WTC11 (cell line): Measurements from ENCODE around the gene RUFY3. TPM values are rescaled to one million over a fixed set of nuclear protein-coding genes. Genes with fewer than 3 reads are reported as not detected.
"Not testable (repeated sequence)": the region's sequence is repeated elsewhere in the genome, so short reads cannot be mapped to it uniquely, and the experiment has no call there.

ENCODE experiments used
- ATAC-seq: fragments of 200-7000 bp; cut with Tn5 transposase; 2 replicates; pipeline ENCODE4 v1.10.0; 2021; ENCODE audit warnings: mild to moderate bottlenecking, moderate library complexity
- CTCF ChIA-PET: fragments of 300-600 bp; sonication (Branson Sonifier 250); formaldehyde crosslinking; loops from one replicate; lab custom pipeline; 2021; ENCODE audit warnings: antibody characterized with exemption; lab: Charles Lee
- POLR2A ChIA-PET: fragments of 350-600 bp; sonication (Branson Sonifier 250); formaldehyde crosslinking; loops from one replicate; lab custom pipeline; 2021; ENCODE audit warnings: antibody characterized with exemption; lab: Charles Lee
- DNase-seq: peaks from one replicate; pipeline ENCODE4 v3.0.0; 2021; ENCODE audit warnings: low spot score
- H3K27ac Mint-ChIP-seq: 2 replicates; pipeline ENCODE4 v1.8.0; 2021; ENCODE audit warnings: mixed read lengths
- H3K27me3 Mint-ChIP-seq: 2 replicates; pipeline ENCODE4 v1.8.0; 2021; ENCODE audit warnings: low read depth, mild to moderate bottlenecking, moderate library complexity, mixed read lengths
- H3K36me3 Mint-ChIP-seq: 2 replicates; pipeline ENCODE4 v1.8.0; 2021; ENCODE audit warnings: mixed read lengths
- H3K4me1 Mint-ChIP-seq: 2 replicates; pipeline ENCODE4 v1.8.0; 2022; ENCODE audit warnings: mixed read lengths
- H3K4me3 Mint-ChIP-seq: 2 replicates; pipeline ENCODE4 v1.8.0; 2021; ENCODE audit warnings: mild to moderate bottlenecking, moderate library complexity, mixed read lengths
- H3K9me3 Mint-ChIP-seq: 2 replicates; pipeline ENCODE4 v1.8.0; 2021; ENCODE audit warnings: mixed read lengths
- FOXJ3 ChIP-seq: sonication (generic); formaldehyde crosslinking; IDR thresholded peaks from 2 replicates; pipeline ENCODE4 v1.9.0; 2021; ENCODE audit warnings: missing genetic modification reagents, mild to moderate bottlenecking, borderline replicate concordance
- GRHL2 ChIP-seq: fragments of 250-450 bp; sonication (Bioruptor Pico); IDR thresholded peaks from 2 replicates; pipeline ENCODE4 v1.8.0; 2022; ENCODE audit warnings: mild to moderate bottlenecking, moderate library complexity; ENCODE audit not compliant: insufficient replicate concordance, severe bottlenecking
- HMGA2 ChIP-seq: fragments of 250-450 bp; sonication (Bioruptor Pico); IDR thresholded peaks from 2 replicates; pipeline ENCODE4 v1.4.0; 2021; ENCODE audit warnings: mild to moderate bottlenecking, moderate library complexity
- MXD4 ChIP-seq: fragments of 250-450 bp; sonication (Bioruptor Pico); IDR thresholded peaks from 2 replicates; pipeline ENCODE4 v1.8.0; 2021; ENCODE audit warnings: mild to moderate bottlenecking, moderate library complexity, borderline replicate concordance
- MYBL2 ChIP-seq: sonication (generic); formaldehyde crosslinking; IDR thresholded peaks from 2 replicates; pipeline ENCODE4 v1.8.1; 2023; ENCODE audit warnings: mild to moderate bottlenecking, moderate library complexity, missing genetic modification reagents
- NFE2L1 ChIP-seq: sonication (generic); formaldehyde crosslinking; IDR thresholded peaks from 2 replicates; pipeline ENCODE4 v1.8.1; 2023; ENCODE audit warnings: missing genetic modification reagents
- PRRX2 ChIP-seq: fragments of 250-450 bp; sonication (Bioruptor Pico); IDR thresholded peaks from 2 replicates; pipeline ENCODE4 v1.8.0; 2021; ENCODE audit warnings: mild to moderate bottlenecking
- SOX15 ChIP-seq: fragments of 250-450 bp; sonication (Bioruptor Pico); IDR thresholded peaks from 2 replicates; pipeline ENCODE4 v1.9.0; 2021; ENCODE audit warnings: mild to moderate bottlenecking
- ZNF281 ChIP-seq: sonication (generic); formaldehyde crosslinking; IDR thresholded peaks from 2 replicates; pipeline ENCODE4 v1.8.0; 2023; ENCODE audit warnings: mild to moderate bottlenecking, missing genetic modification reagents
- ZNF317 ChIP-seq: sonication (generic); formaldehyde crosslinking; IDR thresholded peaks from 2 replicates; pipeline ENCODE4 v1.8.1; 2023; ENCODE audit warnings: low read depth, mild to moderate bottlenecking, moderate library complexity, missing genetic modification reagents, borderline replicate concordance
- ZNF532 ChIP-seq: fragments of 250-450 bp; sonication (Bioruptor Pico); IDR thresholded peaks from 2 replicates; pipeline ENCODE4 v1.9.0; 2021; ENCODE audit warnings: mild to moderate bottlenecking, borderline replicate concordance
- total RNA-seq: library from RNA; stranded (reverse); gene quantifications from 3 replicates; pipeline ENCODE4 v1.2.3, GENCODE V29; 2021
- TF ChIP-seq, protein P1 (sequence below): sonication (generic); formaldehyde crosslinking; IDR thresholded peaks from 2 replicates; pipeline ENCODE4 v1.8.0; 2022; ENCODE audit warnings: mild to moderate bottlenecking, missing genetic modification reagents

Gene RUFY3
- total RNA-seq, 1 experiment from 2014 or later: 49.0 TPM

DNA sequence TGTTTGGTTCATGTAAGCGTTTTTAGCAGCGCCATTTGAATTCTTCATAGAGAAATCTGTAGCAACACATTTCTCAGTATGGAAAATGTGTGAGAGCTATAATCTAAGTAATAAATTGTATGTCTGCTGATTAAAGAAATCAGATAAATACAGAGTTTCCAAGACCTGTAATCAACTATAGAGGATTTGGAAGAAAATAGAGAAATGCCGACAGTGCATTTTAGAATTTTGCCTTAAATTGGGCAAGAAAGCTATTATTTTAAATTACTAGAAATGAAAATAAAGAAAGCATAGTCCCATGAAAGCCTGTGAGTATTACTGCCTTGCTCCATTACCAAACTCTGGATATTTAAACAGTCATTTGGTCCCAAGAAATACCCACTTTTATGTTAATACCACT is 2.7 kb downstream of the RUFY3 start:
- no peak for DNase-seq
- Mint-ChIP-seq H3K9me3 (no peaks in the 10 kb centered on the region), H3K27ac (no peak overlapping the region), H3K4me3 (no peak overlapping the region), H3K4me1 (peaks cover 17% of the 10 kb centered on the region), H3K36me3 (no peaks in the 10 kb centered on the region), H3K27me3 (no peaks in the 10 kb centered on the region)
- CTCF ChIA-PET: interaction anchor here (3.8 kb wide), 1 partner anchor 11 kb away, joined by 23 read pairs; no protein-coding TSS in a partner anchor
- POLR2A ChIA-PET: no interaction called here
- no peak for ATAC-seq
- no peak for TF ChIP-seq MYBL2
- TF ChIP-seq FOXJ3 (CRISPR knock-in tag): no peak
- TF ChIP-seq, protein P1, sequence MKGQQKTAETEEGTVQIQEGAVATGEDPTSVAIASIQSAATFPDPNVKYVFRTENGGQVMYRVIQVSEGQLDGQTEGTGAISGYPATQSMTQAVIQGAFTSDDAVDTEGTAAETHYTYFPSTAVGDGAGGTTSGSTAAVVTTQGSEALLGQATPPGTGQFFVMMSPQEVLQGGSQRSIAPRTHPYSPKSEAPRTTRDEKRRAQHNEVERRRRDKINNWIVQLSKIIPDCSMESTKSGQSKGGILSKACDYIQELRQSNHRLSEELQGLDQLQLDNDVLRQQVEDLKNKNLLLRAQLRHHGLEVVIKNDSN (CRISPR knock-in tag): no peak
- TF ChIP-seq SOX15 (CRISPR knock-in tag): no peak
- no peak for TF ChIP-seq HMGA2 (CRISPR knock-in tag)
- no peak for TF ChIP-seq PRRX2
- TF ChIP-seq, all 79 proteins: peak for 0

DNA sequence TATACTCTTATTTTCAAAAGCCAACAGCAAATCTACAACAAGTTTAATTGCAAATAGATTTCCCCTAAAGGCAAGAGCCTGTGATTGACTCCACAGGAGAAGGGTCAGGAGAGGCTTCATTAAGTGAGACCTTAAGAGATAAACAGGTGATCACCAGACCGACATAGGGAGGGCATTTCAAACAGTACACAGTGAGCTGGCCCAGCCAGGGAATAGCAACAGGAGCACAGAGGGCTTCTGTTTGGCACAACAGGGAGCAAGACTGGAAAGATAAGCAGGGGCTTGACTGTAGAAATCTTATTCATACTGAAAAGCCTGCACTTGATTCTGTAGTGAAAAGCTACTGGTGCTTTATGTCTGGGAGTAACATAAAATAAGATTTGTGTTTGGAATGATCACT is 3.9 kb downstream of the RUFY3 start:
- ATAC-seq (no peak), DNase-seq (no peak)
- CTCF ChIA-PET: no interaction called here
- no peak overlapping the region for H3K27ac Mint-ChIP-seq
- no peak overlapping the region for H3K4me3 Mint-ChIP-seq
- H3K27me3 Mint-ChIP-seq: no peaks in the 10 kb centered on the region
- no peaks in the 10 kb centered on the region for H3K36me3 Mint-ChIP-seq
- no peaks in the 10 kb centered on the region for H3K9me3 Mint-ChIP-seq
- POLR2A ChIA-PET: no interaction called here
- H3K4me1 Mint-ChIP-seq: peaks cover 17% of the 10 kb centered on the region
- TF ChIP-seq NFE2L1 (CRISPR knock-in tag) (no peak), MXD4 (CRISPR knock-in tag) (no peak), ZNF317 (CRISPR knock-in tag) (no peak), ZNF532 (CRISPR knock-in tag) (no peak), GRHL2 (CRISPR knock-in tag) (no peak)

- ATAC-seq, H3K9me3 Mint-ChIP-seq, H3K27me3 Mint-ChIP-seq, H3K27ac Mint-ChIP-seq, H3K36me3 Mint-ChIP-seq, DNase-seq, CTCF ChIA-PET, POLR2A ChIA-PET, H3K4me3 Mint-ChIP-seq: not testable (repeated sequence)
- H3K4me1 Mint-ChIP-seq: peaks cover 16% of the 10 kb centered on the region
These were observed 4.8 kb downstream of the RUFY3 start for GRCh38 chr4:70726515-70726914.

DNA sequence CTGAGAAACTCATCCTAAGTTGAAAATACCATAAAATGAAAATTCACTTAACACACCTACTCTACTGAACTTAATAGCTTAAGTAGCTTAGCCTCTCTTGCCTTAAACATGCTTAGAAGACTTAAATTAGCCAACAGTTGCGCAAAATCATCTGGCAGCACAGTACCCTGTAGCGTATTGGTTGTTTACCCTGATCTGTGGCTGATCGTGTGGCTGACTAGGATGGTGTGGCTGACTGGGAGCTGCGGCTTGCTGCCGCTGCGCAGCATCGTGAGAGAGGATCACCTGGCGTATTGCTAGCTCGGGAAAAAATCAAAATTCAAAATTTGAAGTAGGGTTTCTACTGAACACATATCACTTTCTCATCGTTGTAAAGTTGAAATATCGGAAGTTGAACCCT is 6.3 kb downstream of the RUFY3 start:
- H3K36me3 Mint-ChIP-seq: no peaks in the 10 kb centered on the region
- H3K27ac Mint-ChIP-seq: peak overlapping the region; percentile 31; the same call in 1 of the 2 replicates
- ATAC-seq: no peak; the same call in 1 of the 2 replicates
- ChIA-PET CTCF (no interaction called here), POLR2A (interaction anchor here (0.8 kb wide), 1 partner anchor 12 kb away, joined by 4 read pairs; no protein-coding TSS in a partner anchor)
- H3K4me1 Mint-ChIP-seq: peaks cover 4% of the 10 kb centered on the region
- H3K9me3 Mint-ChIP-seq: no peaks in the 10 kb centered on the region
- DNase-seq: no peak
- H3K27me3 Mint-ChIP-seq: no peaks in the 10 kb centered on the region
- no peak overlapping the region for H3K4me3 Mint-ChIP-seq
- no peak for TF ChIP-seq ZNF281 (CRISPR knock-in tag)

GRCh38 chr4:70732878-70733277 is 11.1 kb downstream of the RUFY3 start:
- ATAC-seq, H3K36me3 Mint-ChIP-seq, CTCF ChIA-PET, DNase-seq, H3K4me1 Mint-ChIP-seq, H3K9me3 Mint-ChIP-seq, H3K27me3 Mint-ChIP-seq, H3K27ac Mint-ChIP-seq, POLR2A ChIA-PET, H3K4me3 Mint-ChIP-seq: not testable (repeated sequence)
